Neural cell (in vitro differentiated cells): ENCODE measurements around the gene NEDD9.

ENCODE experiments used
- CTCF ChIP-seq: fragments of 450-650 bp; IDR thresholded peaks from 2 replicates; pipeline ENCODE4 v1.5.1; 2014; ENCODE audit warnings: antibody characterized with exemption, mild to moderate bottlenecking, moderate library complexity; ENCODE audit not compliant: poor library complexity, severe bottlenecking
- EP300 ChIP-seq: fragments of 450-650 bp; conservative IDR thresholded peaks from 2 replicates; pipeline ENCODE4 v1.6.1; 2014; ENCODE audit warnings: antibody characterized with exemption, mild to moderate bottlenecking, moderate library complexity; ENCODE audit not compliant: poor library complexity, severe bottlenecking
- EZH2 ChIP-seq: fragments of 200-600, 300-800 bp; shearing (Covaris generic), sonication (generic); IDR thresholded peaks from 2 replicates; pipeline ENCODE4 v1.6.1; 2014; ENCODE audit warnings: antibody characterized with exemption, low read length, borderline replicate concordance, mild to moderate bottlenecking; ENCODE audit not compliant: insufficient read depth, poor library complexity, severe bottlenecking
- SMC3 ChIP-seq: fragments of 450-650 bp; conservative IDR thresholded peaks from 2 replicates; pipeline ENCODE4 v1.6.1; 2014; ENCODE audit warnings: antibody characterized with exemption, mild to moderate bottlenecking, moderate library complexity; ENCODE audit not compliant: poor library complexity

- TF ChIP-seq EP300 (no peak), CTCF (no peak), SMC3 (no peak), EZH2 (no peak)
Measured at GRCh38 chr6:11219400-11219834, 13.1 kb downstream of the NEDD9 start.
